ENCODE measurements around the gene MOCOS.

Gene MOCOS

GRCh38 chr18:36279001-36279400 lies 91.7 kb downstream of the MOCOS start:
- no peak for DNase-seq

- DNase-seq, result no peak
Measured at GRCh38 chr18:36281936-36282335, 94.6 kb downstream of the MOCOS start.

GRCh38 chr18:36283448-36283847 lies 96.2 kb downstream of the MOCOS start:
- no peak for DNase-seq

DNA sequence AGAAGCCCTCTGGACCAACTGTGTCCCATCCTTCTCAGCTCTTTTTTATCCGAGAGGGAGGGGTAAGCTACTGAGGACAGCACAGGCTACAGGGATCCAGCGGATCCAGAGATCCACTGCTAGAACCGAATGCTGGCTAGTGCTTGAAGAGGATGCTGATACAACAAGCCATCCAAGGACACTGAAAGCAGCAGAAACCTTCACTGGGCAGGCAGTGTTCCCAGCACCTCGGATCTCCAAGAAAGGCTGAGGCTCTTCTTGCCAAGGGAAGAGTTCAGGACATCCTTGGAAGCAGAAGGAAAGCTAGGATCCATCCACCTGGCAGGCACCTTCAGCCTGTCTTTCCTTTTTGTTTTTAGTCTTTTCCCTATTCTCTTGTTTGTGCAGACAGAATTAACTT lies 97.0 kb downstream of the MOCOS start:
- no peak for DNase-seq

DNA sequence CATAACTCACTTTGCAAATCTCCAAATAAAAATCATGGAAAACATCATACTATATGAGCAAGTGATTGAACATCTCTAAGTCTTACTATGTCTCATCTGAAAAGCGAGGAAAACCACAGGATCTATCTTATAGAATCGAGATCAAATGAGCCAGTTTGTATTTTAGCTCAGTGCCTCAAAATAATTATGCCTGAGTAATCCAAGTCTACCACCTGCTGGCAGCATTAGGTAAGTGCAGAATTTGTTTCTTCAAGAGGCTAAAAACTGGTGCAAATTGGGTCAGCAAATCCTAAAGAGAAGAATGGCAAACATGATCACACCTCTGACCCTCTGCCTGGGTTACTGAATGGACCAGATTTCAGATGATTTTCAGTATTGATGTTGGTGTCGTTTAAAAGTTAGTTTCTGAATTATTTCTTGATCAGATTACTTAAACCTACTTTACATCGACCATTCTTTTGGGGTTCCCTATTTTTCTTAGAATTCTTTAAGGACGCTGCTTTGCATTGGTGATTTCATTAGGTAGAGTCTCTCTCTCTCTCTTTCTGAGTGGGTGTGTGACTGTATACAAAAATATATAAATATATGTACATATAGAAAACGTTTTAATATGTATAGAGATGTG lies 97.5 kb downstream of the MOCOS start:
- DNase-seq, result peak; percentile 25

- DNase-seq, result no peak
Measured at GRCh38 chr18:36287653-36288052, 100.4 kb downstream of the MOCOS start.

GRCh38 chr18:36288689-36289088 lies 101.4 kb downstream of the MOCOS start:
- no peak for DNase-seq

- no peak for DNase-seq
Measured at GRCh38 chr18:36294031-36294430, 106.7 kb downstream of the MOCOS start.

- no peak for DNase-seq
Measured at GRCh38 chr18:36295214-36295613, 107.9 kb downstream of the MOCOS start.

DNA sequence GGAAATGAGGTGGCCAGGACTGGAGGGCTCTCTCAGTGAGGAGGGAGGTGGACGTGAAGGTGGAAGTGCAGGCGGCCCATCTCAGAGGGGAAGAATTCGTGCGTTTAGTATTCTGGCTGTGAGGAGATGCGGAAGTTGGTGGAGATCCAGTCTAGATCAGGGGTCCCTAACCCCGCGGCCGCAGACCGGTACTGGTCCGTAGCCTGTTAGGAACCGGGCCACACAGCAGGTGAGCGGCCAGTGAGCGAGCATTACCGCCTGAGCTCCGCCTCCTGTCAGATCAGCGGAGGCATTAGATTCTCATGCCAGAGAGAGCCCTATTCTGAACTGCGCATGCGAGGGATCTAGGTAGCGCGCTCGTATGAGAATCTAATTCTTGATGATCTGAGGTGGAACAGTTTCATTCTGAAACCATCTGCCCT lies 108.6 kb downstream of the MOCOS start:
- DNase-seq, result no peak

DNA sequence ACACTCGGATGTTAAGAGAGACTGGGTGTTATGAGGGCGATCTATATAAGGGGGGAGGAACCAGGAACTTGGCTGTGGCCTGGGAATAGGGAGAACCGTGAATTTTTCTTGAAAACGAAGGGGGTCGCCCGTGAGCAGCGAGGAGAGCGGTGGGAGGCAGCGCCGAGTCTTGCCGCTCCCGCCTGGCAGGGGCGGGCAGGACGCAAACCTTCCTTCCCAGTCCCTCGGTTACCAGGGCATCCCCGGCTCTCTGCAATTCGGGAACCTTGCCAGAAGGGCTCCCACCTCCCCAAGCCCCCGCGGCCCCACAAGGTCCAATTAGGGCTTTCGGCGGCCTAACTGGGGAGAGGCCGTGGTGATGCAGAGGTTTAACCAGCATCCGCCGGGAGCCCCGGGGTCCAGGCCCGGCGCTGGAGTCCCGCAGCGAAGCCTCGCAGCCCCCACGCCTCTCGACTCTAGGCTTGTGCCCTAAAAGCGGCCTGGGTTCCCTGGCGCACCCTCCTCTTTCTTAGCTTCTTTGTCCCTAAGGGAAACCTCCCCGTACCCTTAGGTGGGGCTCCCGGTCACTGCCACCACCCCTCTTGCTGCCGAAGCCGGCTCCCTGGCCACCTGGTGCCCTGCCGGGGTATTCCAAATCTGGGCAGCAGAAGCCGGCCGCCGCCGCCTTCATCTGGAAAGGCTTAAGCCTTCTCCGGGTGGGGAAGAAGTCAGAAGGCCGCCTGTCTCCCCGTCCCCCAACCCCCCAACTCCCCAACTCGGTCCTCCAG lies 109.5 kb downstream of the MOCOS start:
- DNase-seq, result peak; percentile 34

GRCh38 chr18:36297417-36298125 lies 110.3 kb downstream of the MOCOS start, which contains the start of gene FHOD3:
Gene FHOD3, plus strand, starts transcription at chr18:36297713. Its CDS starts 123 bp downstream, at chr18:36297836.
- peak; percentile 18 for DNase-seq

DNA sequence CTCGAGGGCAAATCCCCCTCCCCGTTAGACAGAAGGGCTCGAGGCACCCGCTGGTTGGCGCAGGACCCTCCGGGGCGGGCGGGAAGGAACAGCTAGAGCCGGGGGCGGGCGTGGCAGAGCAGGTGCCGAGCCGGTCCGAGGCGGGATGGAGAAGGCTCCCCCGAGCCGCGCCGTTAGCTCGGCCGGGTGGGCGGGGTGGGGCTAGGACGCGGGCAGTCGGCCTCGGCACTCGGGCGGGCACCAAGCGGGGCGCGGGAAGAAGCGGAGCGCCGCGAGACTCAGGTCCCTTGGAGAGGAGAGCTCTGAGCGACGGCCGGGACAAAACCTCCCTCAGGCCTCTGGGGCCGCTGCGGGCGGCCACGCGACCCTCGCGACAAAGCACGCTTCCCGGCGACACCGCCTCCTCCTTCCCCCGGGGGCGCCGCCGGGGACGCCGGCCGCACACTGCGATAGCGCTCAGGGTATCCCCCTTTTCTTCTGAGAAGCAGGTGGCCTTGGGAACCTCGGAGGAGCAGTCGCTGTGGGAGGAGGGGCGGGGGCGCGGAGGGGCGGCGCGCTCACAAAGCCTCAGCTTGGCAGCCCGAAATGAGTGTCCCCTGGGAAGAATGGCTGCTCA lies 110.9 kb downstream of the MOCOS start:
- peak; percentile 4 for DNase-seq

DNA sequence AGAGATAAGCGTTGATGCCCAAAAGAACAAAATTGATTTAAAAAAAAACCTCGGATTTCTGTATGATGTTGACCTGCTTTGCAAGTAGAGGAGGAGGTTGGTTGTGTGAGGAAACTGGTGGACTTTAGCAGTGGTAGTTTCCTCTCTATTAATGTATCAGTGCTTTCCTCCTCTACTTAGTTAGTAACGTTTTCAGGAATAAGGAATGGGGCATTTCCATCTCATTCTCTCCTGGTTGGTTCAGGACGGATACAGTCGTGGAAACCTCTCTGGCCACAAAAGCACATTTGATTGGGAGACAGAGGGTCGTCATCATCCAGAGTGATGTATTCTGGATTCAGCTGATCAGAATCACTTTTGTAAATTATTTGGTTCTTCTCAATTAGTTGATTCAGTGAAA lies 111.7 kb downstream of the MOCOS start:
- no peak for DNase-seq

GRCh38 chr18:36300211-36300610 lies 112.9 kb downstream of the MOCOS start:
- DNase-seq, result no peak

GRCh38 chr18:36301884-36302283 lies 114.6 kb downstream of the MOCOS start:
- DNase-seq, result no peak

DNA sequence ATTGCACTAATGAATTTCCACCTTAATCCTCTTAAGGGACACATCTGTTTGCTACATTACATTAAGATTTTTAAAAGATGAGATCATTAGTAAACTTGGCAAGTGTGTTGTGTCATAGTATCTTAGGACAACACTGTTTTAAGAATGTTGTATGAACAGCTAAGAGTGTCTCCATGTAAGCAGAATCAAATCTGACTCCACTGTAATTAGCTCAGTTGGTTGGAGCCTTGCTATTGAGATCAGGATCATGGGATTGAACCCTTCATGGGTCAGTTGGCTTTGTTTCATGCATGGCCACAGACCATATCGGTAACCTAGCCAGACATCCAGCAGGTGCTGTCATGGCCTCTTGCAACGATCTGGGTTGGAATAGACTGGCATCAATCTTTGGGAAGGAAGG lies 115.4 kb downstream of the MOCOS start:
- no peak for DNase-seq

DNA sequence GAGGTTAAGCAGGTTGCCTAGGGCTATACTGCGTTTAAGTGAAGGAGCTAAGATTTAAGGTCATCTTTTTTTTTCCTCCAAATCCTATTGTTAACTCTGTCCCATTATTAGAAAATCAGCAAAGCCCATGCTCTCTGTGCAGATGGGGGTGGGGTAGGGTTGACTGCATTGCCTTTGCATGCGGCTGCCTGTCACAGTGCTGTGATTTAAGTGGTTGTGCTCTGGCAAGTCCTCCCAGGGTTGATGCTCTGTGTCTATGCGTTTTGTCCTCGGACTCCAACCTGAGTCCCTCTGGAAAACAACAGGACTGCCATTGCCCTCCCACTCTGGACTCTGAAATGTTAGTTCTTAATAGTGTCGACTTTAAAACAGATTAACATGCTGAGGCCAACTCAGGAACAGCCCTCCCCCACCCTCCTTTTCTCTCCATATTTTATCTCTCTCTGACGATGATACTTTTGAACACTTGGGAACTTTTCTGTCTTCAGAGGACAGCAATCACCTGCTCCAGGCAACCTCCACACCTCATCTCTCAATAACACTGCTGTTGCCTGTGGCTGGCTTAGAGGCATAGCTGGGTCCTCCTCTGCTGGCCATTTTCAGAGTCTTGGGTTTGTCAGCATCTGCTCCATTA lies 116.0 kb downstream of the MOCOS start:
- no peak for DNase-seq

- DNase-seq, result no peak
Measured at GRCh38 chr18:36304723-36305122, 117.4 kb downstream of the MOCOS start.

GRCh38 chr18:36305375-36305774 lies 118.1 kb downstream of the MOCOS start:
- DNase-seq, result no peak

DNA sequence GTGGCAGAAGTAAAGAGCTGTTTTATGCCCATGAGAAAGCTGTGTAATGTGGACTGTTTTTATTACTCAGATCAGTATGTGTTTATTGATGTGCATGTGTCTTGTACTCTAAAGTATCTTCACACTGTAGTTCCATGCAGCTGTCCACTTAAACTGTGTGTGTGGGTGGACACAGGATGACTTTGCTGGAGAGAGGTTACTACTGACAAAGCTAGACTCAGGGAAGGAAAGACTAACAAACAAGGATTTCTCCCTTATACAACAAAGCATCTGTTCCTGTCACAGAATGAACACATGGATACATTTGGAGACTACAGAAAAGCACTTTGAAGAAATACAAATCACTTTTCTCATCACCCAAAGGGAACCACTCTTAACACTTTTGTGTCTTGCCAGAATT lies 120.2 kb downstream of the MOCOS start:
- no peak for DNase-seq

DNA sequence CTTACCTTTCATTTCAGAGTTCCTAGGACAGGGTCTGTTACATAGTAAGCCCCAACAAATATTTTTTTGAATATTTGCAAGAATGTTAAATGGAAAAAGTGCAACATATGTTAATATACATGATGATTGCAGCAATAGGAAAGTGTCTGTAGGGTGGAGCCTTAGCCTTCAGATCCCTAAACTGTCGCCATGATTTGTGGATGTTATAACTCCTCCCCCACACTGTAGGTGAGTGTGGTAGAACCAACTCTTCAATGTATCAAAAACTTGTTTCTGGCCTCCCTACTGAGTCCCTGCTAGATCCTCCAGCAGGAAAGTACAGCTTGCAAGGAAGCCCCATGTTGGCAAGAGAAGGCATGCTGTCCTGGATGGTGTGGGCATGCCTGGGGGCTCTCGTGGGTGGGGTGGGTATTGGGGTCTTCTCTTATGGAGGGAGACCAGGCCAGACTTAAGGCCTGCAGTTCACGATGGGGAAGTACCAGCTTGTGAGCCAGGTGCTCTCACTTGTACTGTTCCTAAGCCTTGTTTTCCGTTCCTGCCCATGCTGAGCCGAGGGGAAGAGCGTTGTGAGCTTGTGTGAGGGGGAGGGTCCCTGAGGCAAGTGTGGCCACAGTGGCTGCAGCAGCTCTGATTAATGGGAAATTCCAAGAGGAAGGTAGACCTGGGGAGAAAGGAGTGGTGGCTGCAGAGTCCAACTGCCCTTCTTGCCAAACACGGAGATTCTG lies 121.6 kb downstream of the MOCOS start:
- DNase-seq, result no peak
